ENCODE data around the gene KDM5B. TPM values are rescaled to one million over a fixed set of nuclear protein-coding genes. Genes with fewer than 3 reads are reported as not detected.

KDM5B gene
- total RNA-seq, 1 experiment from 2014 or later, result 58.6 TPM

GRCh38 chr1:202685641-202686040 is 122.6 kb downstream of the KDM5B start:
- DNase-seq (ENCODE audit: low spot score), result no peak

DNA sequence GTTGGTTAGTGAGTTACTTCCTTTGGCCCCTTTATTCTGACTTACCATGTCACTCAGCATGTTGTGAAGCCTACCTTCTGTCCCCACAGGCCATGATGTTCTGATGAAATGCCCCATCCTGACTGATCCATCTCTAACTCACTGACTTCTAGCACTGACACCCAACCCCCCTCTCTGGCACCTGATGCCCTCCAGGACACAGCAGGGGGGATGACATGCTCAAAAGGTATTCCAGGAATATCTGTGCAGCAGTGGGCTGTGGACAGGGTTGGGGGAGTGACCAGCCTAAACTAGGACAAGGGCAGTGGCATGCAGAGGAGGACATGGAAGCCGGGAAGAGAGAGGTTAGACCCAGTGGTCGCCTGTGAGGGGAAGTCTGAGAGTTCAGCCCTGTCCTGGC is 123.5 kb downstream of the KDM5B start:
- no peak for DNase-seq (ENCODE audit: low spot score)

DNA sequence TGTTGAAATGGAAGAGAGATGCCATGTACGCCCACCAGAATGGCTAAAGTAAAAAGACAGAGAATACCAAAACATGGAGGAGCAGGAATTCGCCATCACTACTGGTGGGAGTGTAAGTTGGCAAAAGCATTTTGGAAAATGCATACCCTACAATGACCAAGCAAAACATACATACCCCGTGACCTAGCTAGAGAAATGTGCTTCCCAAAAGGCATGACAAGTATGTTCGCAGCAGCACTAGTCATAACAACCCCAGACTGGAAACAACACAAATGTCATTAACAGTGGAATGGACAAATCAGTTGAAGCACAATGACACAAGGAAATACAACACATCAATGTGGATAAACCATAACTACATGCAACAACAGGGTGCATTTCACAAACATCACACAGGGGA is 125.2 kb downstream of the KDM5B start:
- DNase-seq (ENCODE audit: low spot score), result no peak

DNA sequence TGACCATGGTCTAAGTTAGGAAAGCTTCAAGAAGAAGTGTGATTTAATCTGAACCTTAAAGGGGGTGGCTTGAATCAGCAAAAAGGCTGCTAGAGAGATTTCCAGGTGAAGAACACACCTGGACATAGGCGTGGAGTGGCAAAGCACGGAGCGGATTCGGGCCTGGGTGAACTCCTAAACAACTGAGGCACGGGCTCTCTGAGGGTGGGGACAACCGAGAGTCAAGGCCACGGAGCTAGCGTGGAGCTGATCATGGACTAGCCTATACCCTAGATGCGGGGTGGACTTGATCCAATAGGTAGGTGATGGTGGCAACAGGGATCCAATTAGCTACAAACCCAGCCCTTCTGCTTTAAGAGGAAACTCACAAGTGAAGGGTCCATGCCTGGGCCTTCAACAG is 125.7 kb downstream of the KDM5B start:
- DNase-seq (ENCODE audit: low spot score), result no peak

GRCh38 chr1:202681736-202682420 is 126.3 kb downstream of the KDM5B start:
- DNase-seq (ENCODE audit: low spot score), result no peak

- DNase-seq (ENCODE audit: low spot score), result no peak
Observed at GRCh38 chr1:202680586-202681352, 127.5 kb downstream of the KDM5B start.

GRCh38 chr1:202679406-202680177 is 128.6 kb downstream of the KDM5B start:
- DNase-seq (ENCODE audit: low spot score), result no peak

GRCh38 chr1:202677433-202677832 is 130.8 kb downstream of the KDM5B start:
- DNase-seq (ENCODE audit: low spot score), result no peak

Other genes with a start within 250 kb of the KDM5B start
- gene SYT2, start 98.0 kb downstream of the KDM5B start, total RNA-seq (2014; rRNA removed; shearing (Covaris generic)), result not detected in 2 replicates
- not detected in 2 replicates for gene PCAT6, start 2.5 kb upstream of the KDM5B start, total RNA-seq (2014; rRNA removed; shearing (Covaris generic))
- 12.2 and 16.8 TPM in 2 replicates for gene RABIF, start 80.7 kb upstream of the KDM5B start, total RNA-seq (2014; rRNA removed; shearing (Covaris generic))
- gene KLHL12, start 118.8 kb upstream of the KDM5B start, total RNA-seq (2014; rRNA removed; shearing (Covaris generic)), result 38.8 and 43.0 TPM in 2 replicates
- gene ADIPOR1, start 149.9 kb upstream of the KDM5B start, total RNA-seq (2014; rRNA removed; shearing (Covaris generic)), result 121 and 125 TPM in 2 replicates
- 71.5 and 72.0 TPM in 2 replicates for gene CYB5R1, start 158.8 kb upstream of the KDM5B start, total RNA-seq (2014; rRNA removed; shearing (Covaris generic))
- gene TMEM183A, start 199.0 kb upstream of the KDM5B start, total RNA-seq (2014; rRNA removed; shearing (Covaris generic)), result 108 and 128 TPM in 2 replicates
- 2.3 and 6.6 TPM in 2 replicates for gene PPFIA4, start 218.1 kb upstream of the KDM5B start, total RNA-seq (2014; rRNA removed; shearing (Covaris generic))